H9 (cell line): ENCODE measurements around the gene ZNF445. TPM values are rescaled to one million over a fixed set of nuclear protein-coding genes. Genes with fewer than 3 reads are reported as not detected.

Experiments used
- DNase-seq: peaks from one replicate; pipeline ENCODE4 v3.0.0-alpha.2; 2017
- H2AFZ ChIP-seq: one replicate; pipeline ENCODE4 v1.6.1; 2013; ENCODE audit warnings: mild to moderate bottlenecking, low read length, control low read depth, moderate library complexity
- H2AK5ac ChIP-seq: 2 replicates; pipeline ENCODE4 v1.6.1; 2013; ENCODE audit warnings: low read length, control low read depth, mixed read lengths; ENCODE audit not compliant: insufficient read length
- H2BK120ac ChIP-seq: one replicate; pipeline ENCODE4 v1.6.1; 2013; ENCODE audit warnings: low read depth, mild to moderate bottlenecking, low read length, control low read depth, inconsistent platforms; ENCODE audit not compliant: poor library complexity, severe bottlenecking
- H2BK12ac ChIP-seq: 2 replicates; pipeline ENCODE4 v1.6.1; 2013; ENCODE audit warnings: low read length, control low read depth, mixed read lengths, low read depth; ENCODE audit not compliant: insufficient read length
- H2BK15ac ChIP-seq: 2 replicates; pipeline ENCODE4 v1.6.1; 2013; ENCODE audit warnings: low read depth, low read length, control low read depth
- H2BK20ac ChIP-seq: one replicate; pipeline ENCODE4 v1.6.1; 2013; ENCODE audit warnings: low read depth, mild to moderate bottlenecking, low read length, control low read depth, inconsistent platforms; ENCODE audit not compliant: poor library complexity, severe bottlenecking
- H2BK5ac ChIP-seq: 2 replicates; pipeline ENCODE4 v1.6.1; 2013; ENCODE audit warnings: low read length, control low read depth, mixed read lengths; ENCODE audit not compliant: insufficient read length
- H3K14ac ChIP-seq: 2 replicates; pipeline ENCODE4 v1.6.1; 2013; ENCODE audit warnings: low read length, control low read depth; ENCODE audit not compliant: insufficient read depth
- H3K18ac ChIP-seq: 2 replicates; pipeline ENCODE4 v1.6.1; 2013; ENCODE audit warnings: low read depth, mild to moderate bottlenecking, mixed read lengths, low read length, control low read depth; ENCODE audit not compliant: insufficient read length
- H3K23ac ChIP-seq: 2 replicates; pipeline ENCODE4 v1.6.1; 2013; ENCODE audit warnings: low read length, control low read depth, mixed read lengths, low read depth; ENCODE audit not compliant: insufficient read length
- H3K23me2 ChIP-seq: 2 replicates; pipeline ENCODE4 v1.6.1; 2013; ENCODE audit warnings: low read depth, mild to moderate bottlenecking, mixed read lengths, low read length, control low read depth; ENCODE audit not compliant: insufficient read length, poor library complexity, severe bottlenecking
- H3K27ac ChIP-seq: 2 replicates; pipeline ENCODE4 v1.5.1; 2013; ENCODE audit warnings: low read length, control low read depth, mixed read lengths, low read depth; ENCODE audit not compliant: insufficient read length
- H3K27me3 ChIP-seq: 2 replicates; pipeline ENCODE4 v1.6.1; 2013; ENCODE audit warnings: low read length, control low read depth, inconsistent platforms; ENCODE audit not compliant: insufficient read depth
- H3K4ac ChIP-seq: 2 replicates; pipeline ENCODE4 v1.6.1; 2013; ENCODE audit warnings: low read depth, mild to moderate bottlenecking, control low read depth, inconsistent platforms, low read length, moderate library complexity
- H3K4me1 ChIP-seq: 2 replicates; pipeline ENCODE4 v1.6.1; 2013; ENCODE audit warnings: low read length, control low read depth, inconsistent platforms; ENCODE audit not compliant: insufficient read depth
- H3K4me2 ChIP-seq: 2 replicates; pipeline ENCODE4 v1.6.1; 2013; ENCODE audit warnings: low read length, control low read depth, mixed read lengths; ENCODE audit not compliant: insufficient read length, insufficient read depth
- H3K56ac ChIP-seq: 2 replicates; pipeline ENCODE4 v1.6.1; 2013; ENCODE audit warnings: low read depth, mild to moderate bottlenecking, mixed read lengths, low read length, control low read depth; ENCODE audit not compliant: insufficient read length
- H3K79me1 ChIP-seq: 2 replicates; pipeline ENCODE4 v1.6.1; 2013; ENCODE audit warnings: low read depth, mild to moderate bottlenecking, moderate library complexity, low read length, control low read depth, inconsistent platforms; ENCODE audit not compliant: insufficient read depth, poor library complexity, severe bottlenecking
- H3K79me2 ChIP-seq: 2 replicates; pipeline ENCODE4 v1.6.1; 2013; ENCODE audit warnings: low read length, control low read depth, inconsistent platforms; ENCODE audit not compliant: insufficient read depth
- H3K9ac ChIP-seq: 2 replicates; pipeline ENCODE4 v1.6.1; 2013; ENCODE audit warnings: low read length, control low read depth, mixed read lengths; ENCODE audit not compliant: insufficient read length; ENCODE audit errors: extremely low read depth
- H3K9me3 ChIP-seq: one replicate; pipeline ENCODE4 v1.6.1; 2013; ENCODE audit warnings: low read depth, low read length, inconsistent platforms; ENCODE audit not compliant: control insufficient read depth
- H3T11ph ChIP-seq: one replicate; pipeline ENCODE4 v1.6.1; 2013; ENCODE audit warnings: mild to moderate bottlenecking, low read length, control low read depth, inconsistent platforms
- H4K20me1 ChIP-seq: one replicate; pipeline ENCODE4 v1.6.1; 2013; ENCODE audit not compliant: control insufficient read depth, insufficient read length, insufficient read depth
- H4K5ac ChIP-seq: 2 replicates; pipeline ENCODE4 v1.6.1; 2013; ENCODE audit warnings: low read depth, mild to moderate bottlenecking, mixed read lengths, low read length, control low read depth; ENCODE audit not compliant: insufficient read length
- H4K8ac ChIP-seq: replicated peaks from 2 replicates; pipeline ENCODE4 v1.6.1; 2013; ENCODE audit warnings: low read length, control low read depth, mixed read lengths, low read depth; ENCODE audit not compliant: insufficient read length
- H4K91ac ChIP-seq: 2 replicates; pipeline ENCODE4 v1.6.1; 2013; ENCODE audit warnings: low read depth, mild to moderate bottlenecking, moderate library complexity, mixed read lengths, low read length, control low read depth; ENCODE audit not compliant: insufficient read length
- H3K27ac Mint-ChIP-seq, 3 experiments: 2 replicates in 2 of 3; 3 replicates in 1 of 3; pipeline ENCODE4 v1.8.0; 2020 to 2021; ENCODE audit warnings: mixed read lengths in 3 of 3, mild to moderate bottlenecking in 1 of 3, moderate library complexity in 1 of 3
- H3K27me3 Mint-ChIP-seq: 2 replicates; pipeline ENCODE4 v1.8.0; 2021; ENCODE audit warnings: low read depth, mild to moderate bottlenecking, moderate library complexity, mixed read lengths
- H3K36me3 Mint-ChIP-seq, 3 experiments: 2 replicates in 2 of 3; 3 replicates in 1 of 3; pipeline ENCODE4 v1.8.0; 2020 to 2021; ENCODE audit warnings: low read depth in 3 of 3, mixed read lengths in 3 of 3; ENCODE audit not compliant: insufficient read depth in 1 of 3
- H3K4me1 Mint-ChIP-seq, 2 experiments: 2 replicates each; pipeline ENCODE4 v1.8.0; 2020; ENCODE audit warnings: mixed read lengths in 2 of 2
- H3K4me3 Mint-ChIP-seq, 2 experiments: 2 replicates in 1 of 2; 3 replicates in 1 of 2; pipeline ENCODE4 v1.8.0; 2020 to 2021; ENCODE audit warnings: mild to moderate bottlenecking in 2 of 2, mixed read lengths in 2 of 2, moderate library complexity in 1 of 2
- H3K9me3 Mint-ChIP-seq, 2 experiments: 2 replicates in 1 of 2; 3 replicates in 1 of 2; pipeline ENCODE4 v1.8.0; 2020; ENCODE audit warnings: mild to moderate bottlenecking in 2 of 2, mixed read lengths in 2 of 2, moderate library complexity in 1 of 2
- WGBS: extraction: QIAGEN DNeasy Blood & Tissue Kit; methylation state at CpG from one replicate; pipeline ENCODE4 v1.1.7; 2013; ENCODE audit warnings: missing lambda C conversion rate, low lambda C conversion rate, mixed read lengths; ENCODE audit not compliant: insufficient read length; ENCODE audit errors: extremely low coverage; 5-methylcytosine and 5-hydroxymethylcytosine counted together
- total RNA-seq: library from RNA; stranded (reverse); gene quantifications from 2 replicates; pipeline ENCODE4 v1.2.1, GENCODE V29; 2021
- TF ChIP-seq, protein P1 (sequence below): fragments of 200-600 bp; sonication (generic); conservative IDR thresholded peaks from 3 replicates; pipeline ENCODE4 v1.8.0; 2021; ENCODE audit warnings: antibody characterized with exemption, mild to moderate bottlenecking

Gene ZNF445
- total RNA-seq, 1 experiment from 2014 or later, result 26.0 TPM

- Histone ChIP-seq H2BK5ac (no peak overlapping the region), H3K23ac (no peak overlapping the region), H2BK12ac (no peak overlapping the region), H3K56ac (no peak overlapping the region), H4K20me1 (no peaks in the 10 kb centered on the region), H4K5ac (no peak overlapping the region), H3K4me1 (no peaks in the 10 kb centered on the region), H3K9me3 (no peaks in the 10 kb centered on the region), H2BK15ac (no peak overlapping the region), H3K27me3 (no peaks in the 10 kb centered on the region), H3K79me2 (peaks cover 5% of the 10 kb centered on the region; the same call in 1 of the 2 replicates), H4K91ac (no peak overlapping the region), H2BK20ac (no peak overlapping the region), H3K23me2 (peaks cover 3% of the 10 kb centered on the region), H4K8ac (no peak overlapping the region), H3K4ac (no peak overlapping the region), H2AFZ (no peak overlapping the region), H3K18ac (no peak overlapping the region), H3K79me1 (peaks cover 2% of the 10 kb centered on the region), H3K4me2 (peak overlapping the region; percentile 61), H2BK120ac (no peak overlapping the region), H3K14ac (no peak overlapping the region), H3K27ac (no peak overlapping the region), H3K9ac (no peak overlapping the region), H3T11ph (no peak overlapping the region), H2AK5ac (no peak overlapping the region)
- H3K27ac Mint-ChIP-seq, result peak overlapping the region in 2 of 3 experiments; percentile 85 to 94; a peak in 1 of 7 replicates
- no peak for DNase-seq
- no peaks in the 10 kb centered on the region for H3K9me3 Mint-ChIP-seq
- H3K27me3 Mint-ChIP-seq, result peaks cover 8% of the 10 kb centered on the region
- WGBS, result no CpG with 5 or more reads among the region's 4 CpGs
- peaks cover 33 to 35% of the 10 kb centered on the region in 2 experiments for H3K4me1 Mint-ChIP-seq
- no peaks in the 10 kb centered on the region for H3K36me3 Mint-ChIP-seq
- H3K4me3 Mint-ChIP-seq, result peak overlapping the region; percentile 84 to 92
- TF ChIP-seq, protein P1, sequence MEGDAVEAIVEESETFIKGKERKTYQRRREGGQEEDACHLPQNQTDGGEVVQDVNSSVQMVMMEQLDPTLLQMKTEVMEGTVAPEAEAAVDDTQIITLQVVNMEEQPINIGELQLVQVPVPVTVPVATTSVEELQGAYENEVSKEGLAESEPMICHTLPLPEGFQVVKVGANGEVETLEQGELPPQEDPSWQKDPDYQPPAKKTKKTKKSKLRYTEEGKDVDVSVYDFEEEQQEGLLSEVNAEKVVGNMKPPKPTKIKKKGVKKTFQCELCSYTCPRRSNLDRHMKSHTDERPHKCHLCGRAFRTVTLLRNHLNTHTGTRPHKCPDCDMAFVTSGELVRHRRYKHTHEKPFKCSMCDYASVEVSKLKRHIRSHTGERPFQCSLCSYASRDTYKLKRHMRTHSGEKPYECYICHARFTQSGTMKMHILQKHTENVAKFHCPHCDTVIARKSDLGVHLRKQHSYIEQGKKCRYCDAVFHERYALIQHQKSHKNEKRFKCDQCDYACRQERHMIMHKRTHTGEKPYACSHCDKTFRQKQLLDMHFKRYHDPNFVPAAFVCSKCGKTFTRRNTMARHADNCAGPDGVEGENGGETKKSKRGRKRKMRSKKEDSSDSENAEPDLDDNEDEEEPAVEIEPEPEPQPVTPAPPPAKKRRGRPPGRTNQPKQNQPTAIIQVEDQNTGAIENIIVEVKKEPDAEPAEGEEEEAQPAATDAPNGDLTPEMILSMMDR, result no peak
Measured at GRCh38 chr3:44478055-44478468, 592 bp upstream of the ZNF445 start.
